ENCODE results near the gene C9. TPM values are rescaled to one million over a fixed set of nuclear protein-coding genes. Genes with fewer than 3 reads are reported as not detected.
"Not testable (repeated sequence)": the region's sequence is repeated elsewhere in the genome, so short reads cannot be mapped to it uniquely, and the experiment has no call there.

The C9 gene
- total RNA-seq, result not detected

DNA sequence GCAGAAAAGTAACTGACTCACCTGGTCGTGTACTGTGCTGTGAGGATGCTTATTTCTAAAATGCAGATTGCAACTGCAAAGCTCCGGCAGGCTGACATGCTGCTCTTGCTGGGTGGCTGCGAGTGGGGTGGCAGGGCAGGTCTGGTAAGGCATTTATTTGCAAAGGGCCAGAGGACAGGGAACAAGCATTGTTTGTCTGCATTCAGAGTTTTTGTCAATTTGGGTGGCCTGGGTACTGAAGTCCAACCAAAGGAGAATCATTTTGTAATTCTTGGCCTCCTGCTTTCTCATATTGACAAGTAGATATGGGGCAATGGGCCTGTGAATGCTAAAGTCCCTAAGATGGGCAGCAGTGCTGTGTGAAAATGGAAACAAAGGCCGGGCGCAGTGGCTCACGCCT is at the start of gene C9:
TSS of gene C9 (minus strand) at position 129 of the 400 bp plus-strand sequence. CDS start at position 98, 31 bp downstream.
- ATAC-seq, result no peak
- H3K36me3 Mint-ChIP-seq, result no peaks in the 10 kb centered on the region
- no peak for DNase-seq (ENCODE audit: low spot score in 2 of 2)
- no peak within 1 kb of the TSS for H3K27ac Mint-ChIP-seq
- no peaks in the 10 kb centered on the region for H3K9me3 Mint-ChIP-seq

- H3K27ac Mint-ChIP-seq, result no peak overlapping the region
- ATAC-seq (no peak), DNase-seq (ENCODE audit: low spot score in 2 of 2) (no peak)
- H3K36me3 Mint-ChIP-seq, result no peaks in the 10 kb centered on the region
- H3K9me3 Mint-ChIP-seq, result no peaks in the 10 kb centered on the region
These were observed 49.5 kb upstream of the C9 start for GRCh38 chr5:39413771-39414170.

DNA sequence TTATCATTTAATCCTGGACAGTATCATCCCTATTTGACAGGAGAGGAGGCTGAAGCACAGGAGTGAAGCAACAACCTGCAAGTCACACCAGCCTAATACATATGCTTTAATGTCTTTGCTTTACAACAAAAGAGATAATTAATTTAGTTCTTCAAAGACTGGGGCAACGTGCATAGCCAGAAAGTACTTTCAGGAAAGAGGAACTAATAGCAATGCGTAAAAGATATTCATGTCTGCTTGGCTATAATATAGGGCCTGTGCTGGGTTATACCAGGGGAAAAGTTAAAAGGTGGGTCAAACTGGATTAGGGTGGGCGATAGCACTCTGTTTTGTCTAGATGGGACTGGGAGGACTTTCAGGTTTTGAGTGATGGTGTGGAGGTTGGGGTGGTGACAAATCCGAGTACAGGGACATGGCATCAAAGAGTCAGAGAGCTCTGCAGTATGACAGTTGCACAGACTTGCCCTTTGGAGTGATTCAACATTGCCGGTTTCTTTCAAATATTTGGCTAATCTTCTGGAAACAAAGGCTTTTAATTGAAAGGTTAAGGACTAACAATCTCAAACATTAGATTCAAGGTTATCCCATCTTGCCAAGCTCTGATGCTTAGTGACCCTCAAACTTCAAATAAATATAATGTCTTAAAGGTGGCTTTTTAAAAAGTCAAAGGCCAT is 48.6 kb upstream of the C9 start:
- ATAC-seq (no peak), DNase-seq (ENCODE audit: low spot score in 2 of 2) (no peak)
- Mint-ChIP-seq H3K27ac (no peak overlapping the region), H3K36me3 (no peaks in the 10 kb centered on the region), H3K9me3 (no peaks in the 10 kb centered on the region)

DNA sequence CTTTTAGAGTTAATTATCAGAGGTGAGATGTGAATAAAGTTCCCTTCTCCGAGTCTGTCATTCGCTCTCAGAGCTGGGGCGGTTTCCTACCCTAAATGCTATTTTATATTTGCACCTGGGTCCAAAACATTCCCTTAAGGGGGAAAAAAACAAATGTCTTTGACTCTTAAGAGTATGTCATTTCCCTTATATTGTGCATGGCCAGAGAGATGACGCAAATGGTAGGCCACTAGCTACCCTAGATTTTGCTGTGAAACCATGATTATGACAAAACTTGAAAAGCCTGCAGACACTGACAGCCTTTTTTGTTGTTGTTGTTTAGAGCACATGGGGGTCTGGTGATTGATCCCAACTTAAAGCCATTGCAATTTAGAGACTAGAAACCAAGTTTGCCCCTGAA is 47.7 kb upstream of the C9 start:
- DNase-seq (ENCODE audit: low spot score in 2 of 2) (no peak), ATAC-seq (no peak)
- Mint-ChIP-seq H3K27ac (no peak overlapping the region), H3K36me3 (no peaks in the 10 kb centered on the region), H3K9me3 (no peaks in the 10 kb centered on the region)

DNA sequence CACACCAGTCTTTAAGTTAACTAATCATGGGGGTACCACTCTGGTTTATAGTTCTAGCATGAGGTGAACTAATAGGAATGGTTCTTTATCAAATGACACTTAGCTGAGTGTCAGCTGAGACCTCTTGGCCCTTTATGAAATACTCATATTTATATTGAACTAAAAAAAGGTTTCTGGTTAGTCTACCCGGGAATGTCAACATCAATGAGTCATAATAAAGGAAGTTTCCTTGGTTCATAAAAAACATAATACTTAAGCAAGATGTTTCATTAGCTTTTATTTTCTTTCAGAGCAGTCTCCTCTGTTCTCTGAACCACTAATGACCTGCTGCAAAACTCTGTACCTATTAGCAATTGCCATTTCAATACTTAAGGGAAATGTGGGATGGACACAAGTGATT is 46.8 kb upstream of the C9 start:
- Mint-ChIP-seq H3K36me3 (no peaks in the 10 kb centered on the region), H3K9me3 (no peaks in the 10 kb centered on the region)
- DNase-seq (ENCODE audit: low spot score in 2 of 2), result no peak

DNA sequence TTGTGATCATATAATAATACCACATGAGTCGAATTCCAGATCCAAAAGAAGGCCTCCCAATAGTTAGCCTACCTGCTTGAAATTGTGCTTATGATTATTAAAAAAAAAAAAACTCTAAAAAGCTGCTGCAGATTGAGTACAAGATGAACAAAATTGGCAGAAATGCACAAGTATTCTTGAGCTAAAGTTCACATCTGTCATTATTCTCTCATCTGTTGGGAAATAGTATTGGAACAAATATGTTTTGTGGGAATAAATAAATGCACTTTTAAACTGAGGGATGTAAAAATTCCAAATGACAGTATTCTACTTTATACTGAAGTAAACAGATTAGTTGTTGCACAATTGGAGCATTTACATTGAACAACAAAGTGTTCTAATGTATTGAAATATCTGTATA is 44.7 kb upstream of the C9 start:
- DNase-seq (ENCODE audit: low spot score in 2 of 2) (no peak), ATAC-seq (no peak)
- Mint-ChIP-seq H3K9me3 (no peaks in the 10 kb centered on the region), H3K27ac (no peak overlapping the region), H3K36me3 (no peaks in the 10 kb centered on the region)

More for the DNA sequence above, 46.8 kb upstream of the C9 start:
- H3K27ac Mint-ChIP-seq, result no peak overlapping the region
- ATAC-seq, result no peak

DNA sequence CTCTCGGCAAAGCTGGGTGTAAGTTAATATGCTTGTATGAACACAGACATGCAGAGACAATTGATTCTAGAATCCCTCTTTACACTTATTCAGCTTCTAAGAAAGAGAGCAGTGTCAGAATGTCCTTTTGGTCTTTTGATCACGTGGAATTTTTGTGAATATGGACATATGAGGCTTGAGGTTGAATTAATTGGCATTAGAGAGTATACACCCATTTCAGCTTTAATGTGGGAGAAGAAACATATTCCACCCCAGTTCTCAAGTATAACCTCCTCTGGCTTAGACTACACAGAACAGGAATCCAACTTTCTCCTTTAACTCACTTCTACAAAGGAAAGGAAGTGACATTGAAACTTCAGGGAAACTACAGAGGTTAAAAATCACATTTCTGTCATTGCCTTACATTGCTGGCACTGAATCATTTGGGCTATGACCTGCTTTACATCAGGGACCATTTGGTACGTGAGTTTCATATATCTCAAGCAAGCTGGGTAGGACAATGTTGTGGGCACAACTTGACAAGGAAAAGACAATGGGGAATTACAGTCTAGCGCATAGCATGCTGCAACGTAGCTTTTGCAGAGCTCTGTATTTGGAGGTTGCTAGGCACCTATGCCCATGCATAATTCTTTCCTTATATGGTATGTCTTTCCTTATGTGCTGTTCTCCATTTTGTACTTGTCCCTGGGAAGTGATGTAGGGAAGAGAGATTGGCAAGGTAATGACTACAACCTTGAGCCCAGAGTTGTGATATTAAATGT is 41.0 kb upstream of the C9 start:
- ATAC-seq (no peak), DNase-seq (ENCODE audit: low spot score in 2 of 2) (no peak)
- H3K9me3 Mint-ChIP-seq, result no peaks in the 10 kb centered on the region
- no peak overlapping the region for H3K27ac Mint-ChIP-seq
- H3K36me3 Mint-ChIP-seq, result no peaks in the 10 kb centered on the region

GRCh38 chr5:39403761-39404160 is 39.5 kb upstream of the C9 start:
- DNase-seq (ENCODE audit: low spot score in 2 of 2); ATAC-seq; H3K9me3 Mint-ChIP-seq; H3K27ac Mint-ChIP-seq; H3K36me3 Mint-ChIP-seq: not testable (repeated sequence)

DNA sequence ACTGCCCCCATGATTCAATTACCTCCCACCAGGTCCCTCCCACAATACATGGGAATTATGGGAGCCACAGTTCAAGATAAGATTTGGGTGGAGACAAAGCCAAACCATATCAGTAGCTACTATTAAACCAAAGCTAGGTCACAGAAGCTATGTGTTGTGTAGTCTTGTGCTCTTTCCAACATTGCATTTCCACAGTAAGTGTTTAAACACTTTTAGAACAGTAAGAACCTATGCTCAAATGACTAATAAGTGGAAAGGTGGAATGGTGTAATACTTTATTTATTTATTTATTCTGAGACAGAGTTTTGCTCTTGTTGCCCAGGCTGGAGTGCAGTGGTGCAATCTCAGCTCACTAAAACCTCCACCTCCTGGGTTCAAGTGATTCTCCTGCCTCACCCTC is 37.8 kb upstream of the C9 start:
- not testable (repeated sequence) for ATAC-seq; H3K36me3 Mint-ChIP-seq; H3K27ac Mint-ChIP-seq; DNase-seq (ENCODE audit: low spot score in 2 of 2); H3K9me3 Mint-ChIP-seq

DNA sequence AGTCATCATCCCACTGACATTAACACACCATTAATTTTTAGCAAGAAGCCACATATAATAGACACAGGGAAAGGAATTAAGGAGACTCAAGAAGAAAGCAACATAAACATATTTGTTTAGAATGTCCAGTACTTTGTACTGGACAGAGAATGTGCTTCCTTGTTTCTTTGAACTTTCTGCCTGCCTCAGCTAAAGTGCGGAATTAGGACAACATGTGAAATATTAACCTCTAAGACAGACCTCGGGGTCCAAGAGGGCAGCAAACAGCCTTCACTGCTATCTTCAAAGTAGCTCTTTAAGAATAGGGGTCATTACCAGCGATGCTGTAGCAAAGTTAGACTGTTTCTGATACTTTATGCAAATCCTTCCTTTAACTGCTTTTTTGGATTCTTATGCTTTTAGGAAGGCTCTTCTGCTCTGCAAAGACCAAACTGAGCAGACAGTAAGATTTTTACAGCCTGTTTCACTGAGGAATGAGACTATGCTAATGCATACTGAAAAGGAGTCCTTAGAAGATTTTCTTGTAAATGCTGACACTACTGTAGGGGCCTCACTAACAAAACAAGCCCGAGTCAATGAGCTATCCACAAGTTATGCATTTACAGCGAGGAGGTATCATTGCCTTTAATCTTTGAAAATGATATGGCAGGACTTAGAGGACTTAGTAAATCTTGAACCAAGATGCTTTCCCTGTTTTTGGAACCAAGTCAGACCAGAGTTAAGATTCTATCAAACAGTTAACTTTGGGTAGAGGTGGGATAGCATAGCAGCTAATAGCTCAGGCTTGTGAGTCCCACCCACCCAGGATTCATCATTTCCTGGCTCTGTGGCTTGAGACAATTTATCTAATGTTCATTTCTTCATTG is 36.7 kb upstream of the C9 start:
- DNase-seq (ENCODE audit: low spot score in 2 of 2) (no peak), ATAC-seq (no peak)
- Mint-ChIP-seq H3K9me3 (no peaks in the 10 kb centered on the region), H3K36me3 (no peaks in the 10 kb centered on the region), H3K27ac (no peak overlapping the region)

DNA sequence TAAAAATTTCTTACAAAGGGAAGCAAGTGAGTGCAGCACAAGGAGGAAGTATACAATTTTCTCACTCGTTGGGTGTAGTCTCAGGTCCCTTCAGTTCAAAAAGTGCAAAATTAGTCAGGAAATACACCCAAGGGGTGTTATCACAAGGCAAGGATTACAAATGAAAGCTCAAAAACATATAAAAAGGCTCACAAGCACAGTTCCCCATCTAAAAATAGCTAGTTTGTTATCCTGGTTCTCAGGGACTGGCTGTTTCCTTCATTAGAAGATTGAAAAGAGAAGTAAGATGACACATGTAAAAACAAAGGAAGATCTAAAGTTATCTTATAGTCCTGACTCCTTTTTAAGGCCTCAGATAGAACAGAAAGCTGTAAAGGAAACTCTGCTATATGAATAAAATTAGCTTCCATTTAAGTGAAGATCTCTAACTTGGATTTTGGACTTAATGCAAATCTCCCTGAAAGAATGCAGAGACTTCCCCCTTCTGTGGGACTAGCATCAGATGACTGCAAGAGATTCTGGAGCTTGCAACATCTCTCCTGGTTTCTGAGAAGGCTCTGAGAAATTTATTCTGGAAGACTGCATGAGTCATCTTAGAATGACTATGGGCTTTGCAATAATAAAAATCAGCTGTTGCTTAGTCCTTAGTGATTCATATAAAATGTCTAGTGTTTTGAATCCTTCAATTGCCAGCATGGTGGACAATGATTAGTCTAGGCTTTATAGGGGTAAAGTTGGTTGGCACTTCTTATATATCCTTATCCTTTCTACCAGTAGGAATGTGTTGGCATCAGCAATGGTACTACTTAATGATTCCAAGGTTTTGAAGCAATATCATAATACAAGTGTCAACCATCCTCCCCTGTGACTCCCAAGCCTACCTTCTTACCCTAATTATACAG is 35.1 kb upstream of the C9 start:
- H3K27ac Mint-ChIP-seq, result no peak overlapping the region
- H3K9me3 Mint-ChIP-seq, result no peaks in the 10 kb centered on the region
- DNase-seq (ENCODE audit: low spot score in 2 of 2) (no peak), ATAC-seq (peak in 1 of 2 donors; percentile 34)
- H3K36me3 Mint-ChIP-seq, result no peaks in the 10 kb centered on the region

- DNase-seq (ENCODE audit: low spot score in 2 of 2) (no peak), ATAC-seq (no peak)
- no peaks in the 10 kb centered on the region for H3K9me3 Mint-ChIP-seq
- no peaks in the 10 kb centered on the region for H3K36me3 Mint-ChIP-seq
- H3K27ac Mint-ChIP-seq, result no peak overlapping the region
These were observed 32.5 kb upstream of the C9 start for GRCh38 chr5:39396843-39397242.

DNA sequence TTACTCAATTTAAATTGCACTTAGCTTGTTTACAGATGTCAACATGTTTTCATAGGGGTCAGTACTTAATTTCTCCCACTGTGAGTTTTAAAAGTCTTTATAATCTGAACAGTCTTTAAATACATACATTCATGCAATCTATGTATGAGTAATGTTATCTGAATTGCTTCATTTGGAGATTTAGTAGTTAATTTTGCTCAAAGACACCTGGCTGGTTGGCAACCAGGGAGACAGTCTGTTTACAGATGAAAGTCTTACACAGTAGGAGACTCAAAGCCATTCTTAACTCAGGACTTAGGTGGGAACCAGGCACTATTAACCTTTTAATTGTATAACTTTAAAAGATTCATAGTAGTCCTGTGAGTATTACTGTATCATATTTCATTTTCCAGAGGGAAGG is 31.2 kb upstream of the C9 start:
- H3K9me3 Mint-ChIP-seq, result no peaks in the 10 kb centered on the region
- no peaks in the 10 kb centered on the region for H3K36me3 Mint-ChIP-seq
- H3K27ac Mint-ChIP-seq, result no peak overlapping the region
- DNase-seq (ENCODE audit: low spot score in 2 of 2) (no peak), ATAC-seq (no peak)

DNA sequence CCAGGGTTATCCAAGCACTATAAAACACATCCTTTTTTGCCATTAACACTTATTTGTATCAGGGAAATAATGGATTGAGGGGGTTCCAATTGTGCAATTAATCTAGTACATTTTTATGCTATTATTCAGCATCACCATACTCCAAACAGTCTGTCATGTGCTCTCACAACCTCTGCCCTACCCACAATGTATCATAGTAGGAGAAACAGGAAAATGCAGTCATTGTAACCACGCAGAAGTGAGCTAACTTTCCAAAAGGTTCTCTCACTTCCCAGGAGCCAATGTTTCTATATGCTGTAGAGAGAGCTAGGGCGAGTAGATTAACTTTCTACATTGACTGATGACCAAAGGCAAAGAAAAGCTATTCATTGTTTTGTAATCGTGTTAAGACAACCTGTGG is 30.7 kb upstream of the C9 start:
- no peaks in the 10 kb centered on the region for H3K36me3 Mint-ChIP-seq
- H3K27ac Mint-ChIP-seq, result no peak overlapping the region
- no peaks in the 10 kb centered on the region for H3K9me3 Mint-ChIP-seq
- no peak for DNase-seq (ENCODE audit: low spot score in 2 of 2)
- ATAC-seq, result no peak

DNA sequence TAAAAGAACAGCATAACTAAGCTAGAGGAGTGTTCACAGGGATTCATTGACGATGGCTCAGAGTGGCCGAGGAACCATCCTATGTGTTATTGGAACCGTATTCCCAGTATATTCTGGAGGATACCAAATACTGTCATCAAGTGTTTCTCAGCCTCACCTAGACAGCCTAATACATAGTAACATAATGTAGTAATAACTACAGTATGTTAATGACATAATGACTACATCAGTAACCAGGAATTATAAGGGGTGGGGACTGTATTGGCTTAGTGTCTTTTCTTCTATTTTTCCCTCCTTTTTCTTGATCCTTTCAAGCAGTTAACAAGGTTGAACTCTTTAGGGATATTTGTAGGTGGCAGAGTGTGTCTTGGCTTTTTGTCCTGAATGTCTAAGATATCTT is 26.6 kb upstream of the C9 start:
- ATAC-seq (no peak), DNase-seq (ENCODE audit: low spot score in 2 of 2) (no peak)
- Mint-ChIP-seq H3K36me3 (no peaks in the 10 kb centered on the region), H3K9me3 (no peaks in the 10 kb centered on the region), H3K27ac (no peak overlapping the region)

GRCh38 chr5:39387293-39387692 is 23.0 kb upstream of the C9 start:
- H3K36me3 Mint-ChIP-seq, result no peaks in the 10 kb centered on the region
- no peak overlapping the region for H3K27ac Mint-ChIP-seq
- ATAC-seq, result no peak
- DNase-seq (ENCODE audit: low spot score in 2 of 2), result no peak
- H3K9me3 Mint-ChIP-seq, result no peaks in the 10 kb centered on the region
